ENCODE data around the gene PTPN13.
A peak's percentile ranks its signal among the peaks of the same experiment; 100 is the strongest.

The PTPN13 gene

GRCh38 chr4:86594559-86595425 lies 677 bp downstream of the PTPN13 start (continued):
- TF ChIP-seq ZNF19 (tag by site-specific recombination; IDR thresholded peaks at IDR 0.05; ENCODE audit: low read depth): no peak
- no peak for TF ChIP-seq ELK4 (IDR thresholded peaks at IDR 0.05; ENCODE audit: borderline replicate concordance, low read depth, low read length)
- no peak for TF ChIP-seq ZNF473 (tag by site-specific recombination; IDR thresholded peaks at IDR 0.05)
- TF ChIP-seq ZNF10 (tag by site-specific recombination; IDR thresholded peaks at IDR 0.05): no peak
- no peak; the same call in 1 of the 2 replicates for TF ChIP-seq ZNF366 (tag by site-specific recombination; conservative IDR thresholded peaks at IDR 0.05)
- no peak for TF ChIP-seq ZNF621 (tag by site-specific recombination; IDR thresholded peaks at IDR 0.05)
- TF ChIP-seq ZFP37 (tag by site-specific recombination; IDR thresholded peaks at IDR 0.05): 0 out of 2 replicates have a peak, but pooled peaks have one; percentile 12
- no peak for TF ChIP-seq ZNF16 (tag by site-specific recombination; IDR thresholded peaks at IDR 0.05; ENCODE audit: low read depth)
- TF ChIP-seq ZSCAN16 (tag by site-specific recombination; IDR thresholded peaks at IDR 0.05): no peak
- no peak for TF ChIP-seq ZNF791 (tag by site-specific recombination; IDR thresholded peaks at IDR 0.05)
- TF ChIP-seq ZNF140 (tag by site-specific recombination; IDR thresholded peaks at IDR 0.05): no peak
- no peak for TF ChIP-seq ZNF362 (tag by site-specific recombination; IDR thresholded peaks at IDR 0.05)
- peak; percentile 73 for TF ChIP-seq CTCF (tag by site-specific recombination; IDR thresholded peaks at IDR 0.05)
- peak; percentile 69 for TF ChIP-seq PRDM1 (tag by site-specific recombination; IDR thresholded peaks at IDR 0.05)
- peak; percentile 51 for TF ChIP-seq ZBTB26 (tag by site-specific recombination; optimal IDR thresholded peaks at IDR 0.05)
- TF ChIP-seq SETDB1 (IDR thresholded peaks at IDR 0.05; ENCODE audit: insufficient read length, low read length): no peak
- no peak for TF ChIP-seq HOXA7 (CRISPR knock-in tag; IDR thresholded peaks at IDR 0.05; ENCODE audit: borderline replicate concordance)
- TF ChIP-seq EGR2 (tag by site-specific recombination; IDR thresholded peaks at IDR 0.05; ENCODE audit: low read depth): peak; percentile 37
- no peak for TF ChIP-seq ZSCAN4 (tag by site-specific recombination; IDR thresholded peaks at IDR 0.05)
- no peak for TF ChIP-seq ZNF132 (tag by site-specific recombination; IDR thresholded peaks at IDR 0.05; ENCODE audit: borderline replicate concordance)
- TF ChIP-seq ZBTB1 (tag by site-specific recombination; IDR thresholded peaks at IDR 0.05): no peak
- TF ChIP-seq ZNF23 (tag by site-specific recombination; IDR thresholded peaks at IDR 0.05; ENCODE audit: borderline replicate concordance): no peak
- TF ChIP-seq ZBTB10 (tag by site-specific recombination; IDR thresholded peaks at IDR 0.05): peak; percentile 21; the same call in 1 of the 2 replicates
- peak; percentile 64; the same call in 1 of the 2 replicates for TF ChIP-seq ZNF121 (tag by site-specific recombination; IDR thresholded peaks at IDR 0.05)
- no peak for TF ChIP-seq ZNF501 (tag by site-specific recombination; IDR thresholded peaks at IDR 0.05)
- peak; percentile 43; the same call in 1 of the 2 replicates for TF ChIP-seq GLIS1 (tag by site-specific recombination; IDR thresholded peaks at IDR 0.05)
- no peak for TF ChIP-seq AEBP2 (tag by site-specific recombination; IDR thresholded peaks at IDR 0.05; ENCODE audit: borderline replicate concordance)
- 0 out of 2 replicates have a peak, but pooled peaks have one; percentile 13 for TF ChIP-seq ZNF596 (tag by site-specific recombination; IDR thresholded peaks at IDR 0.05)
- no peak for TF ChIP-seq ZNF112 (tag by site-specific recombination; IDR thresholded peaks at IDR 0.05)
